WERI-Rb-1 (cell line): Measurements from ENCODE around the gene CALU.

Source experiments
- DNase-seq: peaks from one replicate; pipeline ENCODE4 v3.0.0-alpha.2; 2020
- H3K27ac ChIP-seq: fragments of 250-450 bp; sonication (Bioruptor Pico); 2 replicates; pipeline ENCODE4 v1.5.1; 2020; ENCODE audit warnings: mild to moderate bottlenecking, moderate library complexity
- H3K27me3 ChIP-seq: fragments of 250-450 bp; sonication (Bioruptor Pico); 2 replicates; pipeline ENCODE4 v1.5.1; 2021; ENCODE audit warnings: mild to moderate bottlenecking, low read depth, moderate library complexity; ENCODE audit not compliant: insufficient read depth, severe bottlenecking
- H3K36me3 ChIP-seq: fragments of 250-450 bp; sonication (Bioruptor Pico); 2 replicates; pipeline ENCODE4 v1.5.1; 2020; ENCODE audit warnings: mild to moderate bottlenecking, moderate library complexity
- H3K4me3 ChIP-seq: 2 replicates; pipeline ENCODE4 v1.5.1; 2011; ENCODE audit warnings: low read depth, mild to moderate bottlenecking, control low read depth, low read length
- H3K9me3 ChIP-seq: fragments of 250-450 bp; sonication (Bioruptor Pico); 2 replicates; pipeline ENCODE4 v1.5.1; 2021; ENCODE audit warnings: mild to moderate bottlenecking, moderate library complexity; ENCODE audit not compliant: severe bottlenecking
- TF ChIP-seq, protein P1 (sequence below): IDR thresholded peaks from 2 replicates; pipeline ENCODE4 v1.5.1; 2011; ENCODE audit warnings: low read depth, mild to moderate bottlenecking, control low read depth, inconsistent platforms, low read length

The CALU gene

DNA sequence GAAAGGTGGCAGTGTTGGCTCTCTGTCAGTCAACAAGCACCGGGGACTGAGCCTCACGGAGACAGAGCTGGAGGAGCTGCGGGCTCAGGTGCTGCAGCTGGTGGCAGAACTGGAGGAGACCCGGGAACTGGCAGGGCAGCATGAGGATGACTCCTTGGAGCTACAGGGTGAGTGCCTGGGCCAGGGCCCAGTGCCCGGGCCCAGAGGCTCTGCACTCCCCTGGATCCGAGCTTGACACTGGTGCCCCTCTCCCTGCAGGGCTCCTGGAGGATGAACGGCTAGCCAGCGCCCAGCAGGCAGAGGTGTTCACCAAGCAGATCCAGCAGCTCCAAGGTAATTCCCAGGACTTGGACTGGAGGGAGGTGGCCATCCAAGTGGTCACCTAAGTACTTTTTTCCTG, 55.3 kb downstream of the CALU start:
- no peak overlapping the region for H3K27ac ChIP-seq
- TF ChIP-seq, protein P1, sequence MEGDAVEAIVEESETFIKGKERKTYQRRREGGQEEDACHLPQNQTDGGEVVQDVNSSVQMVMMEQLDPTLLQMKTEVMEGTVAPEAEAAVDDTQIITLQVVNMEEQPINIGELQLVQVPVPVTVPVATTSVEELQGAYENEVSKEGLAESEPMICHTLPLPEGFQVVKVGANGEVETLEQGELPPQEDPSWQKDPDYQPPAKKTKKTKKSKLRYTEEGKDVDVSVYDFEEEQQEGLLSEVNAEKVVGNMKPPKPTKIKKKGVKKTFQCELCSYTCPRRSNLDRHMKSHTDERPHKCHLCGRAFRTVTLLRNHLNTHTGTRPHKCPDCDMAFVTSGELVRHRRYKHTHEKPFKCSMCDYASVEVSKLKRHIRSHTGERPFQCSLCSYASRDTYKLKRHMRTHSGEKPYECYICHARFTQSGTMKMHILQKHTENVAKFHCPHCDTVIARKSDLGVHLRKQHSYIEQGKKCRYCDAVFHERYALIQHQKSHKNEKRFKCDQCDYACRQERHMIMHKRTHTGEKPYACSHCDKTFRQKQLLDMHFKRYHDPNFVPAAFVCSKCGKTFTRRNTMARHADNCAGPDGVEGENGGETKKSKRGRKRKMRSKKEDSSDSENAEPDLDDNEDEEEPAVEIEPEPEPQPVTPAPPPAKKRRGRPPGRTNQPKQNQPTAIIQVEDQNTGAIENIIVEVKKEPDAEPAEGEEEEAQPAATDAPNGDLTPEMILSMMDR: no peak
- no peaks in the 10 kb centered on the region for H3K9me3 ChIP-seq
- no peak for DNase-seq
- H3K36me3 ChIP-seq: no peaks in the 10 kb centered on the region
- peaks cover 23% of the 10 kb centered on the region for H3K27me3 ChIP-seq
- no peak overlapping the region for H3K4me3 ChIP-seq

GRCh38 chr7:128795129-128795528, 56.0 kb downstream of the CALU start:
- no peak overlapping the region for H3K4me3 ChIP-seq
- no peak overlapping the region for H3K27ac ChIP-seq
- TF ChIP-seq, protein P1: no peak
- no peaks in the 10 kb centered on the region for H3K9me3 ChIP-seq
- no peaks in the 10 kb centered on the region for H3K36me3 ChIP-seq
- peaks cover 16% of the 10 kb centered on the region for H3K27me3 ChIP-seq
- DNase-seq: no peak

- Histone ChIP-seq H3K27ac (no peak overlapping the region), H3K36me3 (no peaks in the 10 kb centered on the region), H3K9me3 (no peaks in the 10 kb centered on the region), H3K27me3 (peaks cover 10% of the 10 kb centered on the region), H3K4me3 (no peak overlapping the region)
- TF ChIP-seq, protein P1: no peak
- DNase-seq: no peak
Measured at GRCh38 chr7:128796327-128796726, 57.2 kb downstream of the CALU start.

- no peaks in the 10 kb centered on the region for H3K36me3 ChIP-seq
- H3K27ac ChIP-seq: no peak overlapping the region
- DNase-seq: no peak
- no peaks in the 10 kb centered on the region for H3K9me3 ChIP-seq
- H3K27me3 ChIP-seq: no peaks in the 10 kb centered on the region
- TF ChIP-seq, protein P1: no peak
- H3K4me3 ChIP-seq: no peak overlapping the region
Measured at GRCh38 chr7:128799451-128799850, 60.3 kb downstream of the CALU start.

GRCh38 chr7:128800567-128800966, 61.4 kb downstream of the CALU start:
- no peaks in the 10 kb centered on the region; the same call in 1 of the 2 replicates for H3K36me3 ChIP-seq

DNA sequence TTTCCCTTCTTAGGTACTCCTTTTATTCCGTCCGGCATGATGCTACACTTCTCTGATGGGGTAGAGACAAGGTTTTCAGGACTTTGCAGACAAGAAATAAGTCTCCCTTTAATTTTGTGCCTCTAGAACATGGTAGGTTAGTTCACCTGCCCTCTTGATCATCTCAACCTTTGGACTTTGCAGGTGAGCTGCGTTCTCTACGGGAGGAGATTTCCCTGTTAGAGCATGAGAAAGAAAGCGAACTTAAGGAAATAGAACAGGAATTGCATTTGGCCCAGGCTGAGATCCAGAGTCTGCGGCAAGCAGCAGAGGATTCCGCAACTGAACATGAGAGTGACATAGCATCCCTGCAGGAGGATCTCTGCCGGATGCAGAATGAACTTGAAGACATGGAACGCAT, 61.8 kb downstream of the CALU start:
- Histone ChIP-seq H3K36me3 (no peaks in the 10 kb centered on the region; the same call in 1 of the 2 replicates), H3K9me3 (no peaks in the 10 kb centered on the region), H3K27ac (no peak overlapping the region), H3K4me3 (no peak overlapping the region), H3K27me3 (no peaks in the 10 kb centered on the region)
- TF ChIP-seq, protein P1: no peak
- no peak for DNase-seq

More at GRCh38 chr7:128800567-128800966, 61.4 kb downstream of the CALU start:
- no peaks in the 10 kb centered on the region for H3K9me3 ChIP-seq
- no peak for DNase-seq
- no peaks in the 10 kb centered on the region for H3K27me3 ChIP-seq
- no peak overlapping the region for H3K4me3 ChIP-seq
- H3K27ac ChIP-seq: no peak overlapping the region
- TF ChIP-seq, protein P1: no peak
